PC-9 (cell line): ENCODE measurements around the gene C10orf53.

Experiments
- EZH2 ChIP-seq: fragments of 200-600 bp; sonication (generic); IDR thresholded peaks from 2 replicates; pipeline ENCODE4 v1.8.0; 2017; ENCODE audit warnings: antibody characterized with exemption, low read depth
- TF ChIP-seq, protein P1 (sequence below): fragments of 200-600 bp; sonication (generic); conservative IDR thresholded peaks from 2 replicates; pipeline ENCODE4 v1.6.1; 2017; ENCODE audit warnings: mixed run types, antibody characterized with exemption, mild to moderate bottlenecking, moderate library complexity

DNA sequence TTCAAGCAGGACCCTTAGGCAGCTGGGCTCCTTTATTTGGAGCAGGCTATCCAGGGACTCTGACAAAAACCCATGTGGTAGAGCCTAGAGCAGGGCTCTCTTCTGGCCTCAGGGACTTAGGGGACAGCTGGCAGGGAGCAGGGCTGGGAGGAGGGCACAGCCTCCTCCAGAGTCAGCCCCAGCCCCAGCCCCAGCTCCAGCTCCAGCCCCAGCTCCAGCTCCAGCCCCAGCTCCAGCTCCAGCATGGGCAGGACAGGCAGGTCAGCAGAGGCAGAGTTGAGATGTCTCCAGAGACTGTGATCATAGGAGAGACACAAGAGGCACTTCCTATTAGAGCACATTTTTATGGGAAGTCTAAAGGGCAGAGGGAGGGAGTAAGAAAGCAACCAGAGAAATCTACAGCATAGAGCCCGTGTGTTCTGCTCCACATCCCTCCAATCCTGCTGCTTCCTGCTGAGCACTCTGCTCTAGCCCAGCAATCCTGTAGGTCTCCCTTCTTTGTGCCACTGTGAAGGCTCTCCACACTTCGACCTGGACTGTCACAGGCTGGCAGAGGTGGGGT lies 13.3 kb upstream of the C10orf53 start:
- TF ChIP-seq, protein P1, sequence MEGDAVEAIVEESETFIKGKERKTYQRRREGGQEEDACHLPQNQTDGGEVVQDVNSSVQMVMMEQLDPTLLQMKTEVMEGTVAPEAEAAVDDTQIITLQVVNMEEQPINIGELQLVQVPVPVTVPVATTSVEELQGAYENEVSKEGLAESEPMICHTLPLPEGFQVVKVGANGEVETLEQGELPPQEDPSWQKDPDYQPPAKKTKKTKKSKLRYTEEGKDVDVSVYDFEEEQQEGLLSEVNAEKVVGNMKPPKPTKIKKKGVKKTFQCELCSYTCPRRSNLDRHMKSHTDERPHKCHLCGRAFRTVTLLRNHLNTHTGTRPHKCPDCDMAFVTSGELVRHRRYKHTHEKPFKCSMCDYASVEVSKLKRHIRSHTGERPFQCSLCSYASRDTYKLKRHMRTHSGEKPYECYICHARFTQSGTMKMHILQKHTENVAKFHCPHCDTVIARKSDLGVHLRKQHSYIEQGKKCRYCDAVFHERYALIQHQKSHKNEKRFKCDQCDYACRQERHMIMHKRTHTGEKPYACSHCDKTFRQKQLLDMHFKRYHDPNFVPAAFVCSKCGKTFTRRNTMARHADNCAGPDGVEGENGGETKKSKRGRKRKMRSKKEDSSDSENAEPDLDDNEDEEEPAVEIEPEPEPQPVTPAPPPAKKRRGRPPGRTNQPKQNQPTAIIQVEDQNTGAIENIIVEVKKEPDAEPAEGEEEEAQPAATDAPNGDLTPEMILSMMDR, result no peak
- TF ChIP-seq EZH2, result no peak
